HL-60/S4 treated with retinoic acid at 250 ng/mL for 4 days and 3 days (cell line): ENCODE results near the gene EYA2.

Source experiments
- in situ Hi-C: fragments of 300-500 bp; cut with MboI; formaldehyde crosslinking; loops from 2 replicates; pipeline ENCODE4 v1.7.0; 2022; ENCODE audit warnings: low sequenced_read_pairs

The EYA2 gene

GRCh38 chr20:47133809-47134456 lies 239.3 kb downstream of the EYA2 start:
- in situ Hi-C loops, result no loop called here

- in situ Hi-C loops, result no loop called here
Observed at GRCh38 chr20:47136782-47137181, 242.1 kb downstream of the EYA2 start.

GRCh38 chr20:47137231-47137870 lies 242.7 kb downstream of the EYA2 start:
- in situ Hi-C loops, result no loop called here

GRCh38 chr20:47139934-47140535 lies 245.4 kb downstream of the EYA2 start:
- in situ Hi-C loops, result no loop called here

GRCh38 chr20:47141350-47141921 lies 246.8 kb downstream of the EYA2 start:
- in situ Hi-C loops, result no loop called here

- in situ Hi-C loops, result no loop called here
Observed at GRCh38 chr20:47141941-47142773, 247.5 kb downstream of the EYA2 start.

- in situ Hi-C loops, result no loop called here
Observed at GRCh38 chr20:47142774-47143170, 248.1 kb downstream of the EYA2 start.

GRCh38 chr20:47143657-47144056 lies 249.0 kb downstream of the EYA2 start:
- in situ Hi-C loops, result no loop called here

GRCh38 chr20:47144463-47144862 lies 249.8 kb downstream of the EYA2 start:
- in situ Hi-C loops, result no loop called here

- in situ Hi-C loops, result no loop called here
Observed at GRCh38 chr20:47146686-47147085, 252.0 kb downstream of the EYA2 start.

GRCh38 chr20:47148059-47148458 lies 253.4 kb downstream of the EYA2 start:
- in situ Hi-C loops, result no loop called here

GRCh38 chr20:47149939-47150338 lies 255.3 kb downstream of the EYA2 start:
- in situ Hi-C loops, result loop anchor here (25.0 kb wide), 1 partner anchor 388 kb away; no protein-coding TSS in a partner anchor

- in situ Hi-C loops, result loop anchor here (25.0 kb wide), 1 partner anchor 388 kb away; no protein-coding TSS in a partner anchor
Observed at GRCh38 chr20:47150403-47151152, 255.9 kb downstream of the EYA2 start.

- in situ Hi-C loops, result loop anchor here (25.0 kb wide), 1 partner anchor 390 kb away; no protein-coding TSS in a partner anchor
Observed at GRCh38 chr20:47152068-47152467, 257.4 kb downstream of the EYA2 start.

- in situ Hi-C loops, result loop anchor here (25.0 kb wide), 1 partner anchor 392 kb away; no protein-coding TSS in a partner anchor
Observed at GRCh38 chr20:47154089-47154488, 259.4 kb downstream of the EYA2 start.

GRCh38 chr20:47156301-47157137 lies 261.9 kb downstream of the EYA2 start:
- in situ Hi-C loops, result loop anchor here (25.0 kb wide), 1 partner anchor 394 kb away; no protein-coding TSS in a partner anchor

GRCh38 chr20:47159166-47159565 lies 264.5 kb downstream of the EYA2 start:
- in situ Hi-C loops, result loop anchor here (25.0 kb wide), 1 partner anchor 397 kb away; no protein-coding TSS in a partner anchor

GRCh38 chr20:47160240-47160639 lies 265.6 kb downstream of the EYA2 start:
- in situ Hi-C loops, result loop anchor here (25.0 kb wide), 1 partner anchor 398 kb away; no protein-coding TSS in a partner anchor

- in situ Hi-C loops, result loop anchor here (25.0 kb wide), 1 partner anchor 399 kb away; no protein-coding TSS in a partner anchor
Observed at GRCh38 chr20:47160992-47161391, 266.3 kb downstream of the EYA2 start.
